Astrocyte of the spinal cord (primary cell): Measurements from ENCODE around the gene FLNC.

ENCODE experiments used
- DNase-seq: peaks from one replicate; pipeline ENCODE4 v3.0.0; 2011; ENCODE audit warnings: low read depth, low spot score
- H3K4me3 ChIP-seq: 2 replicates; pipeline ENCODE4 v1.5.1; 2011; ENCODE audit warnings: low read depth, mild to moderate bottlenecking, low read length, moderate library complexity
- in situ Hi-C: cut with HindIII; loops from 2 replicates; pipeline ENCODE4 v1.10.0; 2017; ENCODE audit warnings: low sequenced_read_pairs
- TF ChIP-seq, protein P1 (sequence below): IDR thresholded peaks from 2 replicates; pipeline ENCODE4 v1.5.1; 2012; ENCODE audit warnings: low read depth, mild to moderate bottlenecking, low read length, inconsistent platforms

Gene FLNC

GRCh38 chr7:128891110-128891941, 61.1 kb downstream of the FLNC start:
- TF ChIP-seq, protein P1, sequence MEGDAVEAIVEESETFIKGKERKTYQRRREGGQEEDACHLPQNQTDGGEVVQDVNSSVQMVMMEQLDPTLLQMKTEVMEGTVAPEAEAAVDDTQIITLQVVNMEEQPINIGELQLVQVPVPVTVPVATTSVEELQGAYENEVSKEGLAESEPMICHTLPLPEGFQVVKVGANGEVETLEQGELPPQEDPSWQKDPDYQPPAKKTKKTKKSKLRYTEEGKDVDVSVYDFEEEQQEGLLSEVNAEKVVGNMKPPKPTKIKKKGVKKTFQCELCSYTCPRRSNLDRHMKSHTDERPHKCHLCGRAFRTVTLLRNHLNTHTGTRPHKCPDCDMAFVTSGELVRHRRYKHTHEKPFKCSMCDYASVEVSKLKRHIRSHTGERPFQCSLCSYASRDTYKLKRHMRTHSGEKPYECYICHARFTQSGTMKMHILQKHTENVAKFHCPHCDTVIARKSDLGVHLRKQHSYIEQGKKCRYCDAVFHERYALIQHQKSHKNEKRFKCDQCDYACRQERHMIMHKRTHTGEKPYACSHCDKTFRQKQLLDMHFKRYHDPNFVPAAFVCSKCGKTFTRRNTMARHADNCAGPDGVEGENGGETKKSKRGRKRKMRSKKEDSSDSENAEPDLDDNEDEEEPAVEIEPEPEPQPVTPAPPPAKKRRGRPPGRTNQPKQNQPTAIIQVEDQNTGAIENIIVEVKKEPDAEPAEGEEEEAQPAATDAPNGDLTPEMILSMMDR: no peak
- H3K4me3 ChIP-seq: no peak overlapping the region
- DNase-seq: no peak
- in situ Hi-C loops: no loop called here

DNA sequence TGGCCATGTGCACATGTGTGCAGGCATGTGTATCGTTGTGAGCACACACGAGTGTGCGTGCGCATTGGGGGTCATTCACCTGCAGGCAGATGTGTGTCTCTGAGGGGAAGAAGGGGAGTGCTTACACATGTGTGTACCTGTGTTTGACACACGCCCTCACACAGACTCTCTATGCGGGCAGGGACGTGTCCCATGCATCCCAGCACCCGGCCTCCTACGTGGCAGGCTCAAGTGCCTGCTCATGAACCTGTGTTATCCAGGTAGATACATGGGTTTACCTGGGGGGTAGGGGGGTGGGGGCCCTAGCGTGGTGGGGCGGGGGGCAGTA, 61.7 kb downstream of the FLNC start:
- no peak overlapping the region for H3K4me3 ChIP-seq
- in situ Hi-C loops: no loop called here
- DNase-seq: no peak
- TF ChIP-seq, protein P1: no peak

- TF ChIP-seq, protein P1: no peak
- no peak overlapping the region for H3K4me3 ChIP-seq
- DNase-seq: no peak
- in situ Hi-C loops: no loop called here
These were observed 62.5 kb downstream of the FLNC start for GRCh38 chr7:128892521-128893250.

GRCh38 chr7:128893251-128894100, 63.3 kb downstream of the FLNC start:
- DNase-seq: no peak
- in situ Hi-C loops: no loop called here
- TF ChIP-seq, protein P1: no peak

GRCh38 chr7:128894101-128894440, 63.9 kb downstream of the FLNC start:
- no peak for DNase-seq
- in situ Hi-C loops: no loop called here
- TF ChIP-seq, protein P1: no peak
- H3K4me3 ChIP-seq: no peak overlapping the region

More at GRCh38 chr7:128893251-128894100, 63.3 kb downstream of the FLNC start:
- H3K4me3 ChIP-seq: no peak overlapping the region

GRCh38 chr7:128895320-128895719, 65.1 kb downstream of the FLNC start:
- H3K4me3 ChIP-seq: no peak overlapping the region
- in situ Hi-C loops: no loop called here
- no peak for DNase-seq
- TF ChIP-seq, protein P1: no peak
